Suprapubic skin (tissue), 4 donors: ENCODE data around the gene PNMA1. TPM values are rescaled to one million over a fixed set of nuclear protein-coding genes. Genes with fewer than 3 reads are reported as not detected.
A peak's percentile ranks its signal among the peaks of the same experiment; 100 is the strongest.

Experiments
- DNase-seq, 2 donors: peaks; one replicate each; pipeline ENCODE4 v3.0.0-alpha.2; 2019; ENCODE audit warnings: low spot score in 2 of 2
- H3K27ac ChIP-seq: fragments of 200-600 bp; sonication (generic); one replicate; pipeline ENCODE4 v1.5.1; 2019
- H3K27me3 ChIP-seq: fragments of 200-600 bp; sonication (generic); one replicate; pipeline ENCODE4 v1.5.1; 2019
- H3K36me3 ChIP-seq: fragments of 200-600 bp; sonication (generic); one replicate; pipeline ENCODE4 v1.5.1; 2019
- H3K4me1 ChIP-seq: fragments of 200-600 bp; sonication (generic); one replicate; pipeline ENCODE4 v1.5.1; 2019
- H3K4me3 ChIP-seq: fragments of 200-600 bp; sonication (generic); one replicate; pipeline ENCODE4 v1.5.1; 2019; ENCODE audit warnings: mild to moderate bottlenecking
- H3K9me3 ChIP-seq: fragments of 200-600 bp; sonication (generic); one replicate; pipeline ENCODE4 v1.5.1; 2019
- EP300 ChIP-seq: sonication (generic); formaldehyde crosslinking; IDR thresholded peaks from one replicate; pipeline ENCODE4 v1.6.1; 2017; ENCODE audit warnings: antibody characterized with exemption
- POLR2A ChIP-seq, 2 donors: fragments of 450-650 bp; IDR thresholded peaks; one replicate each; pipeline ENCODE4 v1.6.1; 2017; ENCODE audit warnings: antibody characterized with exemption in 2 of 2, mild to moderate bottlenecking in 2 of 2, moderate library complexity in 2 of 2
- POLR2AphosphoS5 ChIP-seq, 3 donors: sonication (generic); formaldehyde crosslinking; IDR thresholded peaks; one replicate each; pipeline ENCODE4 v1.6.1; 2017; ENCODE audit warnings: antibody characterized with exemption in 3 of 3
- WGBS: methylation state at CpG from one replicate; pipeline ENCODE4 v1.1.5; 2018; 5-methylcytosine and 5-hydroxymethylcytosine counted together
- total RNA-seq, 4 donors: library from RNA; depleted of rRNA; stranded (reverse); fragments of >200 nt; gene quantifications; one replicate each; pipeline ENCODE4 v1.1.0, GENCODE V29; 2016
- TF ChIP-seq, protein P1 (sequence below), 2 donors: fragments of 200-600 bp in 1 of 2; fragments of 450-650 bp in 1 of 2; sonication (generic) in 1 of 2; IDR thresholded peaks; one replicate each; pipeline ENCODE4 v1.5.1; 2016 to 2019; ENCODE audit warnings: antibody characterized with exemption in 2 of 2, mild to moderate bottlenecking in 1 of 2, moderate library complexity in 1 of 2

PNMA1 gene
- total RNA-seq, 4 donors from 2014 or later: 5.2 to 9.8 (median 6.4) TPM

DNA sequence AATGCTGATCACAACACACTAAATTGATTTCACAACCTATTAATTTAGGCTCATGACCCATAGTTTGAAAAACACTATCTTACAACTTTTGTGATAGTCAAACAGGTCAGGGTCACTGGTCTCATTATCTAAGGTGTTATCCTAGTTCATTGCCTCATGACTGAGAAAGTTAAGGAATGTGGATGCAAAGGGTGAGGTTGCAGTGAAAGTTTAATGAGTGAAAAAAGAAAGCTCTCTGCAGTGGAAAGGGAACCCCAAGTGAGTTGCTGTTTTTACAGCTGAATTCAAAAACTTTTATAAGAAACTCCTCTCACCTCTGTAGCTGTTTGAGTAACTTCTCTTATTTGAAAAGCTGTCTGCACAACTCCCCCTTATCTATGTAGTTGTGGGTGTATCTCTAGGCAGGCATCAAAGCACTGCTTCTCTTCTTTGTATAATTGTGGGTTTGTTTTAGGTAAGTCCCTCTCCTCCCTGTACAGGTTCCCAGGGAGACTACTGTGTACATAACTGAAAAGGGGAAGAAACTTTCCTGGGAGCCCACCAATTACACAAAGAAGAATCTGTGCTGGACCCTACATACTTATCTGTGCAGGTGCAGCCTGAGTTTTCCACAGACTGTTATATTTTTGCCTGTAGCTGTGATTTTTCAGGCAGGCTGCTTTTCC lies 50.5 kb downstream of the PNMA1 start:
- TF ChIP-seq POLR2AphosphoS5 (IDR thresholded peaks at IDR 0.05) (no peak), POLR2A (IDR thresholded peaks at IDR 0.05) (no peak), EP300 (no peak)
- TF ChIP-seq, protein P1, sequence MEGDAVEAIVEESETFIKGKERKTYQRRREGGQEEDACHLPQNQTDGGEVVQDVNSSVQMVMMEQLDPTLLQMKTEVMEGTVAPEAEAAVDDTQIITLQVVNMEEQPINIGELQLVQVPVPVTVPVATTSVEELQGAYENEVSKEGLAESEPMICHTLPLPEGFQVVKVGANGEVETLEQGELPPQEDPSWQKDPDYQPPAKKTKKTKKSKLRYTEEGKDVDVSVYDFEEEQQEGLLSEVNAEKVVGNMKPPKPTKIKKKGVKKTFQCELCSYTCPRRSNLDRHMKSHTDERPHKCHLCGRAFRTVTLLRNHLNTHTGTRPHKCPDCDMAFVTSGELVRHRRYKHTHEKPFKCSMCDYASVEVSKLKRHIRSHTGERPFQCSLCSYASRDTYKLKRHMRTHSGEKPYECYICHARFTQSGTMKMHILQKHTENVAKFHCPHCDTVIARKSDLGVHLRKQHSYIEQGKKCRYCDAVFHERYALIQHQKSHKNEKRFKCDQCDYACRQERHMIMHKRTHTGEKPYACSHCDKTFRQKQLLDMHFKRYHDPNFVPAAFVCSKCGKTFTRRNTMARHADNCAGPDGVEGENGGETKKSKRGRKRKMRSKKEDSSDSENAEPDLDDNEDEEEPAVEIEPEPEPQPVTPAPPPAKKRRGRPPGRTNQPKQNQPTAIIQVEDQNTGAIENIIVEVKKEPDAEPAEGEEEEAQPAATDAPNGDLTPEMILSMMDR (IDR thresholded peaks at IDR 0.05): no peak
- H3K4me1 ChIP-seq: no peaks in the 10 kb centered on the region
- DNase-seq: no peak
- no peaks in the 10 kb centered on the region for H3K27me3 ChIP-seq
- H3K36me3 ChIP-seq: peaks cover 4% of the 10 kb centered on the region
- no peaks in the 10 kb centered on the region for H3K9me3 ChIP-seq
- no peak overlapping the region for H3K27ac ChIP-seq
- no peak overlapping the region for H3K4me3 ChIP-seq

- Histone ChIP-seq H3K36me3 (peaks cover 4% of the 10 kb centered on the region), H3K27ac (no peak overlapping the region), H3K9me3 (no peaks in the 10 kb centered on the region), H3K4me1 (no peaks in the 10 kb centered on the region), H3K27me3 (no peaks in the 10 kb centered on the region), H3K4me3 (no peak overlapping the region)
- peak in 1 of 2 donors; percentile 64 for DNase-seq
- 58% methylated on average over 1 of the region's 1 CpG for WGBS
- TF ChIP-seq, protein P1 (IDR thresholded peaks at IDR 0.05): peak in 1 of 2 donors; percentile 29
- TF ChIP-seq POLR2AphosphoS5 (IDR thresholded peaks at IDR 0.05): no peak
Observed at GRCh38 chr14:73662487-73662943, 51.7 kb downstream of the PNMA1 start.

GRCh38 chr14:73661872-73662271 lies 52.3 kb downstream of the PNMA1 start:
- Histone ChIP-seq H3K27ac (no peak overlapping the region), H3K36me3 (peaks cover 4% of the 10 kb centered on the region), H3K4me3 (no peak overlapping the region), H3K4me1 (no peaks in the 10 kb centered on the region), H3K27me3 (no peaks in the 10 kb centered on the region), H3K9me3 (no peaks in the 10 kb centered on the region)
- WGBS: 88% methylated on average over 2 of the region's 2 CpGs
- TF ChIP-seq, protein P1 (IDR thresholded peaks at IDR 0.05): no peak
- TF ChIP-seq POLR2AphosphoS5 (IDR thresholded peaks at IDR 0.05): no peak
- no peak for TF ChIP-seq POLR2A (IDR thresholded peaks at IDR 0.05)
- TF ChIP-seq EP300: no peak
- DNase-seq: no peak

Other genes with a start within 250 kb of the PNMA1 start
- gene RIOX1, start 223.5 kb downstream of the PNMA1 start, total RNA-seq: 10 to 100 TPM; 12.2 to 16.5 (median 14.0) TPM
- 10 to 100 TPM in 2 of 4 donors, 1 to 10 TPM in 2; 2.8 to 33.3 (median 11.2) TPM for gene ACOT1, start 177.2 kb downstream of the PNMA1 start, total RNA-seq
- gene HEATR4, start 155.4 kb downstream of the PNMA1 start, total RNA-seq: 1 to 10 TPM in 1 of 4 donors, under 1 TPM in 2, not detected in 1; 0.34 to 1.7 (median 0.80) TPM
- gene ACOT2, start 145.2 kb downstream of the PNMA1 start, total RNA-seq: 10 to 100 TPM; 16.6 to 35.6 (median 23.1) TPM
- gene ACOT4, start 122.5 kb downstream of the PNMA1 start, total RNA-seq: 1 to 10 TPM in 3 of 4 donors, under 1 TPM in 1; 0.72 to 2.4 (median 1.7) TPM
- gene ACOT6, start 101.9 kb downstream of the PNMA1 start, total RNA-seq: 1 to 10 TPM in 1 of 4 donors, under 1 TPM in 1, not detected in 2; 0.91 to 1.5 TPM
- 1 to 10 TPM; 1.8 to 3.6 (median 2.6) TPM for gene DNAL1, start 69.4 kb downstream of the PNMA1 start, total RNA-seq
- gene PTGR2, start 137.4 kb upstream of the PNMA1 start, total RNA-seq: 10 to 100 TPM in 2 of 4 donors, 1 to 10 TPM in 2; 6.3 to 25.1 (median 10.3) TPM
- gene ZNF410, start 172.5 kb upstream of the PNMA1 start, total RNA-seq: 10 to 100 TPM; 51.9 to 71.2 (median 60.4) TPM
- 1 to 10 TPM; 2.1 to 4.7 (median 3.5) TPM for gene FAM161B, start 235.7 kb upstream of the PNMA1 start, total RNA-seq
- gene COQ6, start 235.9 kb upstream of the PNMA1 start, total RNA-seq: 10 to 100 TPM; 25.4 to 54.0 (median 42.3) TPM